Limb (tissue), 2 donors: ENCODE measurements around the gene TNK2.
"Not testable (repeated sequence)": the region's sequence is repeated elsewhere in the genome, so short reads cannot be mapped to it uniquely, and the experiment has no call there.

Experiments used
- DNase-seq, 2 donors: peaks; one replicate each; pipeline ENCODE4 v3.0.0-alpha.2; 2016; ENCODE audit errors: extremely low spot score in 2 of 2

The TNK2 gene

DNA sequence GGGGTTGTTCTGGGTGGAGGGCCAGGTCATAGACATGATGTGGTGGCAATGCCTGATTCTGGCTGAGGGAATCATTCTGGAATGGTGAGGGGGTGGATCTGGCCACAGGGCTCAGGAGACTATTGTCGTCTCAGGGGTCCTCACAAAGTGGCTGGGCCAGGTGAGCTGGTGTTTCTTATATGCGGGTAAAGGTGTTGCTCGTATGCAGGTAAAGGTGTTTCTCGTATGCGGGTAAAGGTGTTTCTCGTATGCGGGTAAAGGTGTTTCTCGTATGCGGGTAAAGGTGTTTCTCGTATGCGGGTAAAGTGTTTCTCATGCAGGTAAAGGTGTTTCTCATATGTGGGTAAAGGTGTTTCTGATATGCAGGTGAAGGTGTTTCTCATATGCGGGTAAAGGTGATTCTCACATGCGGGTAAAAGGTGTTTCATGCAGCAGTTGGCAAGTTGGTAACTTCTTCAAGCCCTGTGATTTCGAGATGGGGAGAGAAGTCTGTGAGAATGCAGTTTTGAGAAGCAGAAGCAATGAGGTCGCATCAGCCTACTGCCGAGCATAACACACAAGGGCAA, 86.1 kb downstream of the TNK2 start:
- DNase-seq, result no peak

GRCh38 chr3:195821403-195822130, 86.8 kb downstream of the TNK2 start:
- no peak for DNase-seq

GRCh38 chr3:195820901-195821300, 87.5 kb downstream of the TNK2 start:
- no peak for DNase-seq

GRCh38 chr3:195820186-195820585, 88.2 kb downstream of the TNK2 start:
- no peak for DNase-seq

- DNase-seq, result no peak
Observed at GRCh38 chr3:195818301-195818700, 90.0 kb downstream of the TNK2 start.

DNA sequence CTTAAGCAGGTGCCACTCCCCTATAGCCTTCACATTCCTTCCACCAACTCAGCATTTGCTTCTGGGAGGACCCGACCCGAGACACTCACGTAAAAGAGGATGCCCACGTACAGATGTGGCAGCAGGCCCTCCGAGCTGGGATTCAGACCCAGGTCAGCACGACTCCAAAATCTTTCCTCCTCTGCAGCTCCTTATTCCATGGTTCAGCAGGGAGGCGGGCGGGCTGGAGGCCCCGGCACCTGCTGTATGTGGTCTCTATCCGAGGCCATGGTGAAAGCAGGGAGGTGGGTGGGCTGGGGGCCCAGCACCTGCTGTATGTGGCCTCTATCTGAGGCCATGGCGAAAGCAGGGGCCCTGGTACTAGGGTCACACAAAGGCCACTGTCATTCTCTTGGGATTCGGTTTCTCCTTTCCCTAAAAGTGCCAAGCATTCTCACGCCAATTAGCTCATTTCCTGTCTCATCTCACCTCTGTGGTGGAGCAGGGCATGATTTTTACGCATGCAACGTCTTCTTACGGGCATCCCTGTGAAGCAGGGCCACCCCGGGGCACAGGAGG, 90.7 kb downstream of the TNK2 start:
- DNase-seq, result no peak

- not testable (repeated sequence) for DNase-seq
Observed at GRCh38 chr3:195816276-195816913, 92.0 kb downstream of the TNK2 start.

DNA sequence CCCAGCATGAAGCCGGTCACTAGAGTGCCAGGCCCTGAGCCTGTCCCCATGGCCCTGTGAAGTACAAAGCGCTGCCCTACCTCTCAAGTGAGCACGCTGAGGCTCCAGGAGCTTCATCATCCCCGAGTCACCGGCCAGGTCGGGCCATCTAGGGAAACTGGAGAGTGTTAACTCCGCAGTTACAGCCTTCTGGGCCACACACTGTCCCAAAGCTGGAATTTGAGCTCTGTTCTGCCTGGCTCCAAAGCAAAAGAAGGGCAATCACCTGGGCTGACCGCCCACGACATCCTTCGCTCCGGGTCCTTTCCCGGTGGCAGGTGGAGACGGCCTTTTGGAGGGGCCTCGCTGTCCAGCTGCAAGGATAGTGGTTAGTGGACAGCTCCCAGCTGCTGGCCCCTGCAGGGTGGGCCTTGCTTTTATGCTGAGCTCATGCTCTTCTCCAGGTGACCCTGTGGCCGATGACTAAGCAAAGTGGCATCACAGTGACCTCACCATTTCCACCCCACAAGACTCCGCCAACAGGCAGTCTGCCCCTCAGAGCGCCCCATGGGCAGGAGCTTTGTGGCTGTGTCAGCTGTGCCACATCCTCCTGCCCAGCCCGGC, 93.1 kb downstream of the TNK2 start:
- DNase-seq, result no peak

DNA sequence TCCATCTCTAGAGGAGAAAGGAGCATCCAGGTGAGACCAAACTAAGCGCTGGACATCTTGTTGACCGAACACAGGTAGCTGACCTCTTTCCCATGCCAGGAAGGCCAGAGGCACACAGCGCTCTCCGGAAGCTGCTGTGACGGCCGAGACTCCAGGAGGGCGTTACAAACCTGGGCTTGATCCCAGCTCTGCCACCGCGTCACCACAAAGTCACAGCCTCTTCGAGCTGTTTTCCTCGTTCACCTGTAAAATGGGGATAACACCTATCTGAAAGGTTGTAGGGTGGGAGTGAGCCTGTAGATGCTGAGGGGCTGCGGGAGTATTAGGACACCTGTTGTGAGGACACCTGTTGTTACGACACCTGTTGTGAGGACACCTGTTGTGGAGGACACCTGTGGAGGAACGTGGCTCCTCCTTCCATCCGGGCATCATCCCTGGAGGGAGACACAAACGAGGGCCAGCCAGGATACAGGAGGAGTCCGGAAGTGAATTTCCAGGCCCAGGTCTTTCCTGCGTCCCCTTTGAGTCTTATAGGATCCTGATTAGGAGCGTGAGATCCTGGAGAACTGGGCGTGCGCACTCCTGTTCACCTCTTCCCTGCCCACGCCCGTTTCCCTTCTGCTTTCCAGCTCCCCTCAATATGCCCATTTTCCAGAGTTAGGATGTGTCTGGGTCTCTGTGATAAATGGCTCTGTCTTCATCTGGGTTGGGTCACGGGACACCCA, 94.3 kb downstream of the TNK2 start:
- DNase-seq, result no peak
